PC-9 (cell line): Measurements from ENCODE around the gene DYSF.

ENCODE experiments used
- CTCF ChIP-seq: fragments of 200-600 bp; sonication (generic); conservative IDR thresholded peaks from 2 replicates; pipeline ENCODE4 v1.6.1; 2017; ENCODE audit warnings: mixed run types, antibody characterized with exemption, mild to moderate bottlenecking, moderate library complexity
- EZH2 ChIP-seq: fragments of 200-600 bp; sonication (generic); IDR thresholded peaks from 2 replicates; pipeline ENCODE4 v1.8.0; 2017; ENCODE audit warnings: antibody characterized with exemption, low read depth

- TF ChIP-seq EZH2 (no peak), CTCF (no peak)
Measured at GRCh38 chr2:71725836-71726235, 272.5 kb downstream of the DYSF start.
